HepG2 (cell line): ENCODE results near the gene JADE2. TPM values are rescaled to one million over a fixed set of nuclear protein-coding genes. Genes with fewer than 3 reads are reported as not detected.

Source experiments
- ATAC-seq: fragments of 200-7000 bp; cut with Tn5 transposase; 3 replicates; pipeline ENCODE4 v1.9.1; 2020; ENCODE audit warnings: mild to moderate bottlenecking, moderate library complexity
- BruUV-seq: library from RNA; stranded (reverse); fragments of 400-500 nt; replicated peaks from 2 replicates; lab custom pipeline; 2021; lab: Mats Ljungman, UMichigan
- CTCF ChIA-PET: fragments of 300-600 bp; formaldehyde crosslinking; extraction: SDS; loops from one replicate; lab custom pipeline; 2021; ENCODE audit warnings: low total read pairs, inconsistent platforms, low intra/inter-chr PET ratio; lab: Yijun Ruan, JAX
- POLR2A ChIA-PET: fragments of 350-600 bp; sonication (Branson Sonifier 250); formaldehyde crosslinking; loops from one replicate; lab custom pipeline; 2020; ENCODE audit warnings: antibody characterized with exemption, inconsistent platforms; lab: Yijun Ruan, JAX
- DNase-seq: peaks from one replicate; pipeline ENCODE4 v3.0.0-alpha.2; 2015; ENCODE audit warnings: low spot score
- FAIRE-seq: peaks from 3 replicates; lab custom pipeline; 2011; peaks lifted over from hg19 to GRCh38; lab: Jason Lieb, UNC
- H2AFZ ChIP-seq: one replicate; pipeline ENCODE4 v1.6.1; 2011; ENCODE audit warnings: low read length, inconsistent platforms
- H3K27ac ChIP-seq: fragments of 300-600 bp; 3 replicates; pipeline ENCODE4 v1.8.0; 2011; ENCODE audit warnings: mixed run types, mild to moderate bottlenecking, mixed read lengths, low read length, inconsistent platforms; ENCODE audit not compliant: insufficient read depth; ENCODE audit errors: extremely low read length
- H3K27me3 ChIP-seq, 2 experiments: fragments of 200-600 bp in 1 of 2; 2 replicates in 1 of 2; 3 replicates in 1 of 2; pipeline versions ENCODE4 v1.6.0 to v1.8.0; 2011; ENCODE audit warnings: low read length in 2 of 2, mild to moderate bottlenecking in 2 of 2, moderate library complexity in 2 of 2, inconsistent platforms in 1 of 2; ENCODE audit not compliant: insufficient read depth in 2 of 2, control insufficient read depth in 1 of 2
- H3K36me3 ChIP-seq, 2 experiments: fragments of 200-600 bp in 1 of 2; replicated peaks in 1 of 2; 2 replicates in 1 of 2; 3 replicates in 1 of 2; pipeline versions ENCODE4 v1.5.1 to v1.8.0; 2011; ENCODE audit warnings: low read length in 2 of 2, inconsistent platforms in 1 of 2; ENCODE audit not compliant: insufficient read depth in 2 of 2, control insufficient read depth in 1 of 2
- H3K4me1 ChIP-seq: 2 replicates; pipeline ENCODE4 v1.5.1; 2012; ENCODE audit warnings: low read length, inconsistent platforms; ENCODE audit not compliant: insufficient read depth
- H3K4me2 ChIP-seq: 2 replicates; pipeline ENCODE4 v1.6.0; 2011; ENCODE audit warnings: low read depth, low read length, inconsistent platforms
- H3K4me3 ChIP-seq, 3 experiments: fragments of 200-600 bp in 1 of 3; sonication (generic), shearing (Covaris generic) in 1 of 3; replicated peaks in 1 of 3; 2 replicates each; pipeline ENCODE4 v1.5.1; 2011 to 2016; ENCODE audit warnings: low read length in 3 of 3, inconsistent platforms in 2 of 3, low read depth in 2 of 3, mild to moderate bottlenecking in 2 of 3, control low read depth in 1 of 3, mixed read lengths in 1 of 3; ENCODE audit not compliant: insufficient read depth in 1 of 3
- H3K79me2 ChIP-seq: one replicate; pipeline ENCODE4 v1.6.1; 2011; ENCODE audit warnings: low read length, inconsistent platforms; ENCODE audit not compliant: insufficient read depth
- H3K9ac ChIP-seq: 2 replicates; pipeline ENCODE4 v1.6.0; 2011; ENCODE audit warnings: mild to moderate bottlenecking, low read depth, low read length, inconsistent platforms; ENCODE audit not compliant: insufficient read depth
- H3K9me3 ChIP-seq: 2 replicates; pipeline ENCODE4 v1.5.1; 2012; ENCODE audit warnings: mild to moderate bottlenecking, low read length
- H4K20me1 ChIP-seq: 2 replicates; pipeline ENCODE4 v1.6.0; 2011; ENCODE audit warnings: inconsistent platforms, mild to moderate bottlenecking, low read length, moderate library complexity; ENCODE audit not compliant: insufficient read depth
- AKAP8 ChIP-seq: sonication (generic); formaldehyde crosslinking; IDR thresholded peaks from 2 replicates; pipeline ENCODE4 v1.5.1; 2020; ENCODE audit warnings: mild to moderate bottlenecking, missing genetic modification reagents
- MXI1 ChIP-seq: IDR thresholded peaks from 3 replicates; pipeline ENCODE4 v1.6.1; 2012; ENCODE audit warnings: low read depth, low read length, inconsistent platforms, borderline replicate concordance
- WGBS: methylation state at CpG from one replicate; pipeline ENCODE4 v1.1.6; 2017; ENCODE audit warnings: low lambda C conversion rate; 5-methylcytosine and 5-hydroxymethylcytosine counted together
- in situ Hi-C: cut with HindIII; loops from 2 replicates; pipeline ENCODE4 v1.10.0; 2017; ENCODE audit warnings: low pct_unique_long_range_greater_than_20kb; ENCODE audit not compliant: extremely low pct_ligation_motif_present
- intact Hi-C: fragments of 100-400 bp; cut with micrococcal nuclease; formaldehyde crosslinking; loops from one replicate; pipeline ENCODE4 v1.10.0; 2022; ENCODE audit not compliant: unreplicated experiment
- polyA plus RNA-seq, 8 experiments: library from polyadenylated mRNA; depleted of rRNA in 3 of 8; stranded (reverse) in 7 of 8; unstranded in 1 of 8; fragments of >200 nt; fragmentation: Illumina TruSeq in 4 of 8; extraction: Trizol in 4 of 8; gene quantifications; 2 replicates each; pipeline versions ENCODE4 v1.2.1 to v1.2.3, GENCODE V29; 2011 to 2016; ENCODE audit warnings: low read depth in 4 of 8, missing spikeins in 1 of 8, mixed read lengths in 1 of 8; ENCODE audit not compliant: insufficient read depth in 1 of 8
- total RNA-seq, 5 experiments: library from RNA; depleted of rRNA; stranded (reverse); fragments of >200 nt; fragmentation: Illumina TruSeq; extraction: Trizol; gene quantifications; 2 replicates each; pipeline ENCODE4 v1.2.3, GENCODE V29; 2016; ENCODE audit warnings: low read depth in 1 of 5
- TF ChIP-seq, protein P1 (sequence below): sonication (generic); formaldehyde crosslinking; IDR thresholded peaks from 2 replicates; pipeline ENCODE4 v1.4.0; 2020; ENCODE audit warnings: missing genetic modification reagents
- TF ChIP-seq, protein P2 (sequence below): sonication (generic); formaldehyde crosslinking; IDR thresholded peaks from 2 replicates; pipeline ENCODE4 v1.5.1; 2020; ENCODE audit warnings: missing genetic modification reagents, mild to moderate bottlenecking, borderline replicate concordance

The JADE2 gene
- total and polyA plus RNA-seq, 2 of the 13 experiments (the other 11 are each of a cell fraction or from before 2014, with no cell fraction given), result 7.5 to 15.1 TPM

DNA sequence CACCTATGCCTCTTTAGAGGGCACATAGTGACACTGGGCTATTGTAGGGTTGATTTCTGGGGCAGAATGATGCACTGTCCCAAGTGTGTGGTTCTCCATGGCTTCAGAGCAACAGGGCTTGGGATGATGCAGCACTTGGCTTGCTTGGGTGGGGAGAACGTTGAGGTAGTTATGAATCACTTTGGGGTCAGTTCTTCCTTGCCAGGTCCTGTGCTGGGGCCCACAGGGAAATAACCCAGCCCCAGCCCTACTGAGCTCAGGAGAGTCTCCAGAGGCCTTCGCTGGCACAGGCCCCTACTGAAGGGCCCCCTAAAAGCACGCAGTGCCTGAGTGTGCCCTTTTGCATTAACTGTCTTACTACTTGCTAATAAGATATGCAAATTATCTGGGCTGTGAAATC lies 24.2 kb downstream of the JADE2 start:
- in situ Hi-C loops, result no loop called here
- CTCF ChIA-PET, result no interaction called here
- TF ChIP-seq AKAP8 (CRISPR knock-in tag) (no peak), MXI1 (no peak)
- TF ChIP-seq, protein P1, sequence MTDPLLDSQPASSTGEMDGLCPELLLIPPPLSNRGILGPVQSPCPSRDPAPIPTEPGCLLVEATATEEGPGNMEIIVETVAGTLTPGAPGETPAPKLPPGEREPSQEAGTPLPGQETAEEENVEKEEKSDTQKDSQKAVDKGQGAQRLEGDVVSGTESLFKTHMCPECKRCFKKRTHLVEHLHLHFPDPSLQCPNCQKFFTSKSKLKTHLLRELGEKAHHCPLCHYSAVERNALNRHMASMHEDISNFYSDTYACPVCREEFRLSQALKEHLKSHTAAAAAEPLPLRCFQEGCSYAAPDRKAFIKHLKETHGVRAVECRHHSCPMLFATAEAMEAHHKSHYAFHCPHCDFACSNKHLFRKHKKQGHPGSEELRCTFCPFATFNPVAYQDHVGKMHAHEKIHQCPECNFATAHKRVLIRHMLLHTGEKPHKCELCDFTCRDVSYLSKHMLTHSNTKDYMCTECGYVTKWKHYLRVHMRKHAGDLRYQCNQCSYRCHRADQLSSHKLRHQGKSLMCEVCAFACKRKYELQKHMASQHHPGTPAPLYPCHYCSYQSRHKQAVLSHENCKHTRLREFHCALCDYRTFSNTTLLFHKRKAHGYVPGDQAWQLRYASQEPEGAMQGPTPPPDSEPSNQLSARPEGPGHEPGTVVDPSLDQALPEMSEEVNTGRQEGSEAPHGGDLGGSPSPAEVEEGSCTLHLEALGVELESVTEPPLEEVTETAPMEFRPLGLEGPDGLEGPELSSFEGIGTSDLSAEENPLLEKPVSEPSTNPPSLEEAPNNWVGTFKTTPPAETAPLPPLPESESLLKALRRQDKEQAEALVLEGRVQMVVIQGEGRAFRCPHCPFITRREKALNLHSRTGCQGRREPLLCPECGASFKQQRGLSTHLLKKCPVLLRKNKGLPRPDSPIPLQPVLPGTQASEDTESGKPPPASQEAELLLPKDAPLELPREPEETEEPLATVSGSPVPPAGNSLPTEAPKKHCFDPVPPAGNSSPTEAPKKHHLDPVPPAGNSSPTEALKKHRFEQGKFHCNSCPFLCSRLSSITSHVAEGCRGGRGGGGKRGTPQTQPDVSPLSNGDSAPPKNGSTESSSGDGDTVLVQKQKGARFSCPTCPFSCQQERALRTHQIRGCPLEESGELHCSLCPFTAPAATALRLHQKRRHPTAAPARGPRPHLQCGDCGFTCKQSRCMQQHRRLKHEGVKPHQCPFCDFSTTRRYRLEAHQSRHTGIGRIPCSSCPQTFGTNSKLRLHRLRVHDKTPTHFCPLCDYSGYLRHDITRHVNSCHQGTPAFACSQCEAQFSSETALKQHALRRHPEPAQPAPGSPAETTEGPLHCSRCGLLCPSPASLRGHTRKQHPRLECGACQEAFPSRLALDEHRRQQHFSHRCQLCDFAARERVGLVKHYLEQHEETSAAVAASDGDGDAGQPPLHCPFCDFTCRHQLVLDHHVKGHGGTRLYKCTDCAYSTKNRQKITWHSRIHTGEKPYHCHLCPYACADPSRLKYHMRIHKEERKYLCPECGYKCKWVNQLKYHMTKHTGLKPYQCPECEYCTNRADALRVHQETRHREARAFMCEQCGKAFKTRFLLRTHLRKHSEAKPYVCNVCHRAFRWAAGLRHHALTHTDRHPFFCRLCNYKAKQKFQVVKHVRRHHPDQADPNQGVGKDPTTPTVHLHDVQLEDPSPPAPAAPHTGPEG (CRISPR knock-in tag), result no peak
- TF ChIP-seq, protein P2, sequence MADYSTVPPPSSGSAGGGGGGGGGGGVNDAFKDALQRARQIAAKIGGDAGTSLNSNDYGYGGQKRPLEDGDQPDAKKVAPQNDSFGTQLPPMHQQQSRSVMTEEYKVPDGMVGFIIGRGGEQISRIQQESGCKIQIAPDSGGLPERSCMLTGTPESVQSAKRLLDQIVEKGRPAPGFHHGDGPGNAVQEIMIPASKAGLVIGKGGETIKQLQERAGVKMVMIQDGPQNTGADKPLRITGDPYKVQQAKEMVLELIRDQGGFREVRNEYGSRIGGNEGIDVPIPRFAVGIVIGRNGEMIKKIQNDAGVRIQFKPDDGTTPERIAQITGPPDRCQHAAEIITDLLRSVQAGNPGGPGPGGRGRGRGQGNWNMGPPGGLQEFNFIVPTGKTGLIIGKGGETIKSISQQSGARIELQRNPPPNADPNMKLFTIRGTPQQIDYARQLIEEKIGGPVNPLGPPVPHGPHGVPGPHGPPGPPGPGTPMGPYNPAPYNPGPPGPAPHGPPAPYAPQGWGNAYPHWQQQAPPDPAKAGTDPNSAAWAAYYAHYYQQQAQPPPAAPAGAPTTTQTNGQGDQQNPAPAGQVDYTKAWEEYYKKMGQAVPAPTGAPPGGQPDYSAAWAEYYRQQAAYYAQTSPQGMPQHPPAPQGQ, result no peak
- TF ChIP-seq, all 625 proteins: peak for 0
- Histone ChIP-seq H3K4me1 (peaks cover 6% of the 10 kb centered on the region), H4K20me1 (no peaks in the 10 kb centered on the region), H3K9me3 (no peaks in the 10 kb centered on the region), H3K27ac (no peak overlapping the region), H3K4me3 (no peak overlapping the region), H3K36me3 (peaks cover 9 to 26% of the 10 kb centered on the region in 2 experiments; a peak in 4 of 5 replicates), H3K4me2 (no peak overlapping the region), H3K27me3 (no peaks in the 10 kb centered on the region), H3K9ac (no peak overlapping the region), H2AFZ (no peak overlapping the region), H3K79me2 (no peaks in the 10 kb centered on the region)
- 83% methylated on average over 2 of the region's 3 CpGs for WGBS
- BruUV-seq, result no TSS peak
- FAIRE-seq, result no peak
- ATAC-seq, result no peak
- intact Hi-C loops, result no loop called here
- POLR2A ChIA-PET, result no interaction called here
- DNase-seq, result no peak
